SK-N-SH (cell line): ENCODE data around the gene ZNF277.

Experiments
- CHD2 ChIP-seq: fragments of 150-350 bp; IDR thresholded peaks from 2 replicates; pipeline ENCODE4 v1.6.1; 2018; ENCODE audit warnings: low read length; ENCODE audit not compliant: partially characterized antibody
- EP300 ChIP-seq, 2 experiments: IDR thresholded peaks; 2 replicates each; pipeline versions ENCODE4 v1.4.0 to v1.6.1; 2012; ENCODE audit warnings: borderline replicate concordance in 1 of 2, low read depth in 1 of 2, low read length in 1 of 2
- EZH2phosphoT487 ChIP-seq: fragments of 200-600 bp; sonication (generic); IDR thresholded peaks from 2 replicates; pipeline ENCODE4 v1.6.1; 2017; ENCODE audit warnings: low read depth, mixed run types, mild to moderate bottlenecking, antibody characterized with exemption, moderate library complexity, borderline replicate concordance
- GABPA ChIP-seq: IDR thresholded peaks from 2 replicates; pipeline ENCODE4 v1.4.0; 2012; ENCODE audit warnings: low read depth, mild to moderate bottlenecking
- MEF2A ChIP-seq: IDR thresholded peaks from 2 replicates; pipeline ENCODE4 v1.4.0; 2012; ENCODE audit warnings: low read depth, borderline replicate concordance
- NRF1 ChIP-seq: IDR thresholded peaks from 2 replicates; pipeline ENCODE4 v1.6.1; 2012; ENCODE audit warnings: low read depth, mild to moderate bottlenecking, low read length
- POLR2AphosphoS5 ChIP-seq: IDR thresholded peaks from 2 replicates; pipeline ENCODE4 v1.6.1; 2012; ENCODE audit warnings: low read depth, low read length
- REST ChIP-seq: IDR thresholded peaks from 2 replicates; pipeline ENCODE4 v1.6.1; 2012; ENCODE audit warnings: mild to moderate bottlenecking, low read depth, low read length, moderate library complexity
- RFX5 ChIP-seq: IDR thresholded peaks from 2 replicates; pipeline ENCODE4 v1.6.1; 2012; ENCODE audit warnings: mild to moderate bottlenecking, improper control_type of control experiment, low read length
- TF ChIP-seq, protein P1 (sequence below): fragments of 200-600 bp; sonication (generic); IDR thresholded peaks from 2 replicates; pipeline ENCODE4 v1.6.1; 2017; ENCODE audit warnings: antibody characterized with exemption, mild to moderate bottlenecking, moderate library complexity
- TF ChIP-seq, protein P2 (sequence below): IDR thresholded peaks from 2 replicates; pipeline ENCODE4 v1.4.0; 2012; ENCODE audit warnings: low read depth
- TF ChIP-seq, protein P3 (sequence below): fragments of 150-350 bp; IDR thresholded peaks from 2 replicates; pipeline ENCODE4 v1.6.1; 2017; ENCODE audit warnings: antibody characterized with exemption, low read length, low read depth, borderline replicate concordance

- no peak for TF ChIP-seq CHD2
- TF ChIP-seq, protein P1, sequence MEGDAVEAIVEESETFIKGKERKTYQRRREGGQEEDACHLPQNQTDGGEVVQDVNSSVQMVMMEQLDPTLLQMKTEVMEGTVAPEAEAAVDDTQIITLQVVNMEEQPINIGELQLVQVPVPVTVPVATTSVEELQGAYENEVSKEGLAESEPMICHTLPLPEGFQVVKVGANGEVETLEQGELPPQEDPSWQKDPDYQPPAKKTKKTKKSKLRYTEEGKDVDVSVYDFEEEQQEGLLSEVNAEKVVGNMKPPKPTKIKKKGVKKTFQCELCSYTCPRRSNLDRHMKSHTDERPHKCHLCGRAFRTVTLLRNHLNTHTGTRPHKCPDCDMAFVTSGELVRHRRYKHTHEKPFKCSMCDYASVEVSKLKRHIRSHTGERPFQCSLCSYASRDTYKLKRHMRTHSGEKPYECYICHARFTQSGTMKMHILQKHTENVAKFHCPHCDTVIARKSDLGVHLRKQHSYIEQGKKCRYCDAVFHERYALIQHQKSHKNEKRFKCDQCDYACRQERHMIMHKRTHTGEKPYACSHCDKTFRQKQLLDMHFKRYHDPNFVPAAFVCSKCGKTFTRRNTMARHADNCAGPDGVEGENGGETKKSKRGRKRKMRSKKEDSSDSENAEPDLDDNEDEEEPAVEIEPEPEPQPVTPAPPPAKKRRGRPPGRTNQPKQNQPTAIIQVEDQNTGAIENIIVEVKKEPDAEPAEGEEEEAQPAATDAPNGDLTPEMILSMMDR, result no peak
- TF ChIP-seq EP300 (IDR thresholded peaks at IDR 0.05; ENCODE audit: borderline replicate concordance in 1 of 2, low read depth in 1 of 2, low read length in 1 of 2), result no peak
- TF ChIP-seq EZH2phosphoT487, result no peak
- no peak for TF ChIP-seq RFX5
- no peak for TF ChIP-seq MEF2A
- no peak for TF ChIP-seq REST
- TF ChIP-seq, protein P2, sequence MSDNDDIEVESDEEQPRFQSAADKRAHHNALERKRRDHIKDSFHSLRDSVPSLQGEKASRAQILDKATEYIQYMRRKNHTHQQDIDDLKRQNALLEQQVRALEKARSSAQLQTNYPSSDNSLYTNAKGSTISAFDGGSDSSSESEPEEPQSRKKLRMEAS, result no peak
- TF ChIP-seq POLR2AphosphoS5, result no peak
- TF ChIP-seq NRF1, result no peak
- TF ChIP-seq, protein P3, sequence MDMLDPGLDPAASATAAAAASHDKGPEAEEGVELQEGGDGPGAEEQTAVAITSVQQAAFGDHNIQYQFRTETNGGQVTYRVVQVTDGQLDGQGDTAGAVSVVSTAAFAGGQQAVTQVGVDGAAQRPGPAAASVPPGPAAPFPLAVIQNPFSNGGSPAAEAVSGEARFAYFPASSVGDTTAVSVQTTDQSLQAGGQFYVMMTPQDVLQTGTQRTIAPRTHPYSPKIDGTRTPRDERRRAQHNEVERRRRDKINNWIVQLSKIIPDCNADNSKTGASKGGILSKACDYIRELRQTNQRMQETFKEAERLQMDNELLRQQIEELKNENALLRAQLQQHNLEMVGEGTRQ, result no peak
- no peak for TF ChIP-seq GABPA
Measured at GRCh38 chr7:112279042-112279441, 72.5 kb downstream of the ZNF277 start.
